Thyroid gland (tissue), 4 donors: ENCODE data around the gene SQSTM1. TPM values are rescaled to one million over a fixed set of nuclear protein-coding genes. Genes with fewer than 3 reads are reported as not detected.

Source experiments
- DNase-seq, 2 donors: peaks; one replicate each; pipeline ENCODE4 v3.0.0-alpha.2; 2019
- H3K27ac ChIP-seq, 3 donors: fragments of 200-600 bp; sonication (generic); 1 replicate in 2 of 3; 2 replicates in 1 of 3; pipeline ENCODE4 v1.5.1; 2016 to 2019; ENCODE audit warnings: mild to moderate bottlenecking in 1 of 3, moderate library complexity in 1 of 3
- H3K27me3 ChIP-seq: fragments of 200-600 bp; sonication (generic); one replicate; pipeline ENCODE4 v1.5.1; 2019
- H3K36me3 ChIP-seq, 2 donors: fragments of 200-600 bp; sonication (generic); one replicate each; pipeline ENCODE4 v1.5.1; 2016 to 2019
- H3K4me1 ChIP-seq, 2 donors: fragments of 200-600 bp; sonication (generic); one replicate each; pipeline ENCODE4 v1.5.1; 2017 to 2019
- H3K4me3 ChIP-seq, 3 donors: fragments of 200-600 bp; sonication (generic); replicated peaks in 1 of 3; 1 replicate in 2 of 3; 2 replicates in 1 of 3; pipeline ENCODE4 v1.5.1; 2016; ENCODE audit warnings: mild to moderate bottlenecking in 1 of 3
- H3K9me3 ChIP-seq: fragments of 200-600 bp; sonication (generic); one replicate; pipeline ENCODE4 v1.5.1; 2017
- POLR2A ChIP-seq, 2 donors: fragments of 450-650 bp; IDR thresholded peaks; one replicate each; pipeline ENCODE4 v1.6.1; 2017; ENCODE audit warnings: antibody characterized with exemption in 2 of 2, mild to moderate bottlenecking in 2 of 2, moderate library complexity in 1 of 2
- WGBS, 2 donors: methylation state at CpG; one replicate each; pipeline ENCODE4 v1.1.5; 2017; 5-methylcytosine and 5-hydroxymethylcytosine counted together
- intact Hi-C: fragments of 100-400 bp; cut with DNase I; formaldehyde crosslinking; loops from one replicate; pipeline ENCODE4 v1.15.1; 2023
- total RNA-seq, 4 donors: library from RNA; depleted of rRNA; stranded (reverse); fragments of >200 nt; gene quantifications; one replicate each; pipeline ENCODE4 v1.2.3, GENCODE V29; 2016
- TF ChIP-seq, protein P1 (sequence below), 6 experiments: fragments of 200-600 bp in 3 of 6; fragments of 450-650 bp in 3 of 6; sonication (generic) in 3 of 6; IDR thresholded peaks; one replicate each; pipeline ENCODE4 v1.5.1; 2016 to 2019; ENCODE audit warnings: antibody characterized with exemption in 6 of 6, mild to moderate bottlenecking in 2 of 6, inconsistent platforms in 1 of 6, moderate library complexity in 1 of 6

Gene SQSTM1
- total RNA-seq, 4 donors from 2014 or later, result 649 to 1,146 (median 971) TPM

DNA sequence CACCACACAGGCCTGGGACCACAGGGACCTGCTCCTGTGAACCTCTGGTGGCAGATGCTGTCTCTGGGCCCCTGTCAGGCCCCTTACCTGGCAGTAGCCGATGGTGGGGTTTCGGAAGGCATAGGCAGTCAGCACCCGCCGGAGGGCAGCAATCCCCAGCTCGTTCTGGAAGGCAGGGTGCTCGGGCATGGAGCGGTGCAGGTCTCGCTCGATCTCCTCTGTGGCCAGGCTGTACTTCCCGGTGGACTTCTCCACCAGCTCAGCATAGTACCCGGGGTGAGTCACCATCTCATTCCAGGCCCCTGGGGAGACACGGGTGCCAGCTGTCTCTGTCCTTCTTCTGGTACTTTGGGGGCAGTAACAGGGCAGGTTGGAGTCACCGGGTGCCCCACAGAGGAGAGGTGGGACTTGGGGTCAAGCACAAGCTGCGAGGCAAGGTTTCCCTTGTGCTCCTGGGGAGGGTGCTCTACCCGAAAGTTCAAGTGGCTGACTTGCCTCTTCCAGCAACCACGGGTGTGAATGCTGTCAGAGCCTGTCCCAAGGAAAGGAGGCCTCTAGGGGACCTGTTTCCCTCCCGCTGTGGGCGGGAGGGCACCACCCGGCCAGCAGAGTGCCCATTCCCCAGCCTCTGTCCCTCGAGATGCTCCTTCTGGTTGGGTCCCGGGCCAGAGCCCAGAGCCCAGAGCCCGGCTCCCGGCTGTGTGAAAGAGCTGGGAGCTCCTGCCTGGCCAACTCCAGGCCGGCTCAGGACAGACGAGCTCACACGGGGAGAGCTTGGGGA, 57.7 kb downstream of the SQSTM1 start:
- no peak for DNase-seq
- no peaks in the 10 kb centered on the region for H3K4me1 ChIP-seq
- no peaks in the 10 kb centered on the region for H3K27me3 ChIP-seq
- TF ChIP-seq, protein P1, sequence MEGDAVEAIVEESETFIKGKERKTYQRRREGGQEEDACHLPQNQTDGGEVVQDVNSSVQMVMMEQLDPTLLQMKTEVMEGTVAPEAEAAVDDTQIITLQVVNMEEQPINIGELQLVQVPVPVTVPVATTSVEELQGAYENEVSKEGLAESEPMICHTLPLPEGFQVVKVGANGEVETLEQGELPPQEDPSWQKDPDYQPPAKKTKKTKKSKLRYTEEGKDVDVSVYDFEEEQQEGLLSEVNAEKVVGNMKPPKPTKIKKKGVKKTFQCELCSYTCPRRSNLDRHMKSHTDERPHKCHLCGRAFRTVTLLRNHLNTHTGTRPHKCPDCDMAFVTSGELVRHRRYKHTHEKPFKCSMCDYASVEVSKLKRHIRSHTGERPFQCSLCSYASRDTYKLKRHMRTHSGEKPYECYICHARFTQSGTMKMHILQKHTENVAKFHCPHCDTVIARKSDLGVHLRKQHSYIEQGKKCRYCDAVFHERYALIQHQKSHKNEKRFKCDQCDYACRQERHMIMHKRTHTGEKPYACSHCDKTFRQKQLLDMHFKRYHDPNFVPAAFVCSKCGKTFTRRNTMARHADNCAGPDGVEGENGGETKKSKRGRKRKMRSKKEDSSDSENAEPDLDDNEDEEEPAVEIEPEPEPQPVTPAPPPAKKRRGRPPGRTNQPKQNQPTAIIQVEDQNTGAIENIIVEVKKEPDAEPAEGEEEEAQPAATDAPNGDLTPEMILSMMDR (IDR thresholded peaks at IDR 0.05), result no peak
- no peak for TF ChIP-seq POLR2A (IDR thresholded peaks at IDR 0.05)
- H3K36me3 ChIP-seq, result peaks cover 27 to 31% of the 10 kb centered on the region in 2 donors
- H3K27ac ChIP-seq, result no peak overlapping the region
- intact Hi-C loops, result no loop called here
- WGBS, 2 donors, result 90 to 98% methylated on average over 9 of the region's 26 CpGs
- no peaks in the 10 kb centered on the region for H3K9me3 ChIP-seq
- no peak overlapping the region for H3K4me3 ChIP-seq

DNA sequence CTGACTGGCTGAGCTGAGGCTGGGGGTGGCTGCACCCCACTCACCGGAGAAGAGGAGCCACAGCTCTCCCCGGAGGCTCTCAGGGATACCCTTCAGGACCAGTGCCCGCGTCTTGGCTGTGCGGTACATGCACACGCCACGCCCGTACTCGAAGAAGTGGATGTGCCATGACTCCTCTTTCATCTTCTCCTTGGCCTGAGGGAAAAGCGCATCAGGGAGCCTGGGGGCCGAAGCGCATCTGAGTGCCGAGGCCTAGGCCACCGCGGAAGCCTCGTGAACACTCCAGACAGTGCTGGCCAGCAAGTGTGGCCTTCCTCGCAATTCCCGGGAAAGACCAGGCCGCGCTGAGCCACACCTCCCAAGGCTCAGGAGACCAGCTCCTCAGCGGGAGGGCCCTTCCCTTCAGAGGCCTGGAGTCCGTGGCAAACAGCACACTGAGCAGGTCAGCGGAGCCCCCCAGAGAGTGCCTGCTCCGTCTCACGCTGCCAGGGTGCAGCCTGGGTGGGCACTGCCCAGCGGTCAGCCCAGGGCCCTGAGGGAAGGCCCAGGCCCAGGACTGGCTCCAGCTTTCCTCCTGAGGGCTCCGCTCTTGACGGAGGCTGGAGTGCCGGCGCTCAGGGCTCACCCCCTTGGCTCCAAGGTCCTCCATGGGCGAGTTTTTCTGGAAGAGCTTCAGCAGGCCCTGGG, 58.4 kb downstream of the SQSTM1 start:
- DNase-seq, result no peak
- 95 to 98% methylated on average over 20 to 25 of the region's 31 CpGs for WGBS, 2 donors
- TF ChIP-seq, protein P1 (IDR thresholded peaks at IDR 0.05), result no peak
- no peak for TF ChIP-seq POLR2A (IDR thresholded peaks at IDR 0.05)
- Histone ChIP-seq H3K9me3 (no peaks in the 10 kb centered on the region), H3K4me1 (no peaks in the 10 kb centered on the region), H3K27ac (no peak overlapping the region), H3K27me3 (no peaks in the 10 kb centered on the region), H3K4me3 (no peak overlapping the region), H3K36me3 (peaks cover 28 to 31% of the 10 kb centered on the region in 2 donors)
- intact Hi-C loops, result no loop called here

DNA sequence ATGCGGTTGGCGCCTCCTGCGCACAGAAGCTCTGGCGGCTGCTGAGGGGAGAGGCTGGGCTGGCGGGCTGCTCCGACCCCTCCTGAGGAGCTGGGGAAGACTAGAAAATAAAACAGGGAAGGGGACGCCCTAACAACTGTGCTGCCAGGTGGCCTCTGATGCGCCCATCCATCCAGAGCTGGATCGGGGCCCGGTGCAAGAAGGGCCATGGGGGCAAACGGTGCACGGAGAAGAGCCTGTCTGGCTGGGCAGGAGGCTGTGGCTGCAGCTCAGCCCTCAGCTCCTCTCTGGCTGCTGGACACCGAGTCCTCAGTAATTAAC, 58.9 kb downstream of the SQSTM1 start:
- TF ChIP-seq, protein P1 (IDR thresholded peaks at IDR 0.05), result no peak
- no peak for TF ChIP-seq POLR2A (IDR thresholded peaks at IDR 0.05)
- Histone ChIP-seq H3K9me3 (no peaks in the 10 kb centered on the region), H3K4me1 (no peaks in the 10 kb centered on the region), H3K36me3 (peaks cover 28 to 31% of the 10 kb centered on the region in 2 donors), H3K27ac (no peak overlapping the region), H3K27me3 (no peaks in the 10 kb centered on the region), H3K4me3 (no peak overlapping the region)
- 80% methylated on average over 13 of the region's 13 CpGs for WGBS, 2 donors
- intact Hi-C loops, result no loop called here
- no peak for DNase-seq

DNA sequence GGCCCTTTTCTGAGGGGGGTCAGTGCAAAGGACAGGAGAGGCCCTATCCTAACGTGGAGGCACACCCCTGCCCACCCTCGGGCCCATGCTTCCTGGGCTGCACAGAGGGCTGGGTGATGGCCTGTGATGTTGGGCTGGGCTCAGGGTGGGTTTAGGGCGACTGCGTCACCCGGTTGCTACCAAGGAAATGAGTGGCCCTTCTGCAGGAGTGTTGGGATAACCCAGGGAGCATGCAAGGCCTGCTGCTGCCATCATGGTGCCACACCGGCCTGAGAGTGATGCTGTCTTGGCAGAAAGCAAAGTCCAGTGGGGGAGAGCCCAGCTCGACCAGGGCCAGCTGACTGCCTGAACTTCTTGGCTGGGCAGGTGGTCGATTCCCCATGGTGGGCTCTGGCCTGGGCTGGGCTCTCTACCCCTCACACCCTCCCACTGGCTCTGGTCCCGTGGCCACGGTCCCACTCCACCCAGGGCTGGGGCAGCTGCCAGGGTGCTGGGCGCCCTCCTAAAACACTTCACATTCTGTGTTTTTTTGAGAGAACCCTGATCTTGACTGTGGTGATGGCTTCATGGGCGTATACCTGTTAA, 59.5 kb downstream of the SQSTM1 start:
- intact Hi-C loops, result no loop called here
- Histone ChIP-seq H3K4me1 (no peaks in the 10 kb centered on the region), H3K36me3 (peaks cover 28 to 29% of the 10 kb centered on the region in 2 donors), H3K27ac (no peak overlapping the region), H3K4me3 (no peak overlapping the region), H3K9me3 (no peaks in the 10 kb centered on the region), H3K27me3 (no peaks in the 10 kb centered on the region)
- WGBS, 2 donors, result 84 to 90% methylated on average over 8 to 11 of the region's 12 CpGs
- TF ChIP-seq, protein P1 (IDR thresholded peaks at IDR 0.05), result no peak
- no peak for TF ChIP-seq POLR2A (IDR thresholded peaks at IDR 0.05)
- DNase-seq, result no peak
